OCI-LY7 (cell line): ENCODE data around the gene TMEM242.

ENCODE experiments used
- CTCF ChIP-seq: fragments of 200-600 bp; sonication (generic); conservative IDR thresholded peaks from 2 replicates; pipeline ENCODE4 v1.5.1; 2014; ENCODE audit warnings: mild to moderate bottlenecking, antibody characterized with exemption, low read length, moderate library complexity, mixed read lengths
- EZH2phosphoT487 ChIP-seq: fragments of 200-600 bp; sonication (generic); IDR thresholded peaks from 2 replicates; pipeline ENCODE4 v1.6.1; 2018; ENCODE audit warnings: low read depth, borderline replicate concordance, mild to moderate bottlenecking, mixed run types, antibody characterized with exemption, low read length, moderate library complexity, mixed read lengths

- TF ChIP-seq CTCF (no peak), EZH2phosphoT487 (no peak)
Observed at GRCh38 chr6:157326979-157327378, 3.7 kb upstream of the TMEM242 start.
